SKM-1 treated with dmso at 0.1 percent for 144 hours (cell line): ENCODE data around the gene HOOK2.

Source experiments
- DNase-seq: peaks from one replicate; lab custom pipeline; 2025; ENCODE audit not compliant: unreplicated experiment; lab: John Stamatoyannopoulos, UW

Gene HOOK2

GRCh38 chr19:12793290-12794195 is 18.2 kb upstream of the HOOK2 start:
- DNase-seq, result peak; percentile 69

GRCh38 chr19:12792853-12793289 is 17.5 kb upstream of the HOOK2 start:
- no peak for DNase-seq

DNA sequence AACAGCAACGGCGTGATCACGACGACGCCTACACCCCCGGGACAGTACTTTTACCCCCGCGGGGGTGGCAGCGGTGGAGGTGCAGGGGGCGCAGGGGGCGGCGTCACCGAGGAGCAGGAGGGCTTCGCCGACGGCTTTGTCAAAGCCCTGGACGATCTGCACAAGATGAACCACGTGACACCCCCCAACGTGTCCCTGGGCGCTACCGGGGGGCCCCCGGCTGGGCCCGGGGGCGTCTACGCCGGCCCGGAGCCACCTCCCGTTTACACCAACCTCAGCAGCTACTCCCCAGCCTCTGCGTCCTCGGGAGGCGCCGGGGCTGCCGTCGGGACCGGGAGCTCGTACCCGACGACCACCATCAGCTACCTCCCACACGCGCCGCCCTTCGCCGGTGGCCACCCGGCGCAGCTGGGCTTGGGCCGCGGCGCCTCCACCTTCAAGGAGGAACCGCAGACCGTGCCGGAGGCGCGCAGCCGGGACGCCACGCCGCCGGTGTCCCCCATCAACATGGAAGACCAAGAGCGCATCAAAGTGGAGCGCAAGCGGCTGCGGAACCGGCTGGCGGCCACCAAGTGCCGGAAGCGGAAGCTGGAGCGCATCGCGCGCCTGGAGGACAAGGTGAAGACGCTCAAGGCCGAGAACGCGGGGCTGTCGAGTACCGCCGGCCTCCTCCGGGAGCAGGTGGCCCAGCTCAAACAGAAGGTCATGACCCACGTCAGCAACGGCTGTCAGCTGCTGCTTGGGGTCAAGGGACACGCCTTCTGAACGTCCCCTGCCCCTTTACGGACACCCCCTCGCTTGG is 16.9 kb upstream of the HOOK2 start:
- DNase-seq, result peak; percentile 53

DNA sequence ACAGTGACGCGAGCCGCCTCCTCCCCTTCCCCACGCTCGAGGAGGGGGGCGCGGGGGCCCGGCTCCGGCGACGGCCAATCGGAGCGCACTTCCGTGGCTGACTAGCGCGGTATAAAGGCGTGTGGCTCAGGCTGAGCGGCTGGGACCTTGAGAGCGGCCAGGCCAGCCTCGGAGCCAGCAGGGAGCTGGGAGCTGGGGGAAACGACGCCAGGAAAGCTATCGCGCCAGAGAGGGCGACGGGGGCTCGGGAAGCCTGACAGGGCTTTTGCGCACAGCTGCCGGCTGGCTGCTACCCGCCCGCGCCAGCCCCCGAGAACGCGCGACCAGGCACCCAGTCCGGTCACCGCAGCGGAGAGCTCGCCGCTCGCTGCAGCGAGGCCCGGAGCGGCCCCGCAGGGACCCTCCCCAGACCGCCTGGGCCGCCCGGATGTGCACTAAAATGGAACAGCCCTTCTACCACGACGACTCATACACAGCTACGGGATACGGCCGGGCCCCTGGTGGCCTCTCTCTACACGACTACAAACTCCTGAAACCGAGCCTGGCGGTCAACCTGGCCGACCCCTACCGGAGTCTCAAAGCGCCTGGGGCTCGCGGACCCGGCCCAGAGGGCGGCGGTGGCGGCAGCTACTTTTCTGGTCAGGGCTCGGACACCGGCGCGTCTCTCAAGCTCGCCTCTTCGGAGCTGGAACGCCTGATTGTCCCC is 16.1 kb upstream of the HOOK2 start, which contains the start of gene JUNB:
Gene JUNB (plus strand): TSS at position 142 of the 706 bp plus-strand sequence. CDS start 286 bp downstream, at position 428.
- DNase-seq, result peak; percentile 87

GRCh38 chr19:12790628-12791344 is 15.4 kb upstream of the HOOK2 start:
- DNase-seq, result no peak

GRCh38 chr19:12789904-12790619 is 14.7 kb upstream of the HOOK2 start:
- DNase-seq, result peak; percentile 97

DNA sequence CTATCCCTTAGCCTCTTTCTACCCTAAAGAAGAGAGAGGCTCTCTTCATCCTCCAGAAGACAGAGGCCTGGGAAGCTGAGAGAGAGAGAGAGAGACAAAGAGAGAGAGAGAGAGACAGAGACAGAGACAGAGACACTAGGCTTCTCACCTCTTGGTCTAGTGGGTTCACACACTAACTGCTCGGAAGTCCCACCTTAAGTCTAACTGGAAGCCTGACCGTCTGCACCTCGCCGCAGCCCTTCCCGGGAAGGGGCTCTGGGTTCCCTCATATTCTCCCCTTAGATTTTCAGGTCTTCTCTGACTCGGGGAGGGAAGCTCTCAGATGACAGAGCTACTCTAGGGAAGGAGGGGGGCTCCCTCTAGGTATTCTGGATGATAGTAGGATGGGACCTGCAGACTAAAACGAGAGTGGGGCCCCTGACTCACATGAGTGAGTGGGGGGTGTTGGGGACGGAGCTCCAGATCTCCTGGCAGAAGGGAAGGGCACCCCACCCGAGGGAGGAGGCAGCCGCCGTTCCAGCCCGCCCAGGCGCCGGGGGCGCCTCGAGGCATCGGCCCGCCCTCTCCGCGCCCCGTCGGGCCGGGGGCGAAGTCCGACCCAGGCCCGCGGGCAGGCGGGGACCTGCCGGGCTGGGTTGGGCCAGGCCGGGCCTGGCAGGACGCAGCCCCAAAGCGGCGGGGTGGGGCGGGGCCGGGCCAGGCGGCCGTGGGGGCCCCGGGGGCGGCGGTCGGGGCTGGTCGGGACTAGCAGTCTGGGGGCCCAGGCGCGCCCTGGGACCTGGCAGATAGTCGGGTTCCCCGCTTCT is 13.9 kb upstream of the HOOK2 start:
- DNase-seq, result no peak

DNA sequence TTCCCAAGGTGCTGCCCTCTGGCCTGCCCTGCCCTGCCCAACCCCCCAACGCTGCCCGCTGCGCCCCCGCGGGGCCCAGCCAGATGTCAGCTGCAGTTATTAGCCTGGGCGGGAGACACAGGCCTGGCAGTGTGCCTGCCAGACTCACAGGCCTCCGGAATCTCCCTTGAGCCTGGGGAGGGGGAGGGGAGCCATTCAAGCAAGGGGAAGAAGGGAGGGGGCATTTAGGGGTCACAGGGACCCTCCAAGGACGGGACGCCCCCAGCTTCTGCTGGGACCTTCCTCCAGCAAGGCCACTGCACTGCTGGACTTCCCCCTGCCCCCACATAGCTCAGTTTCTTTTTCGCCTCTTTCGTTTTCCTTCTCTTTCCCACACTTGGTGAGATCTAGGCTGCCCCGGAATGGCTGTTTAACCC is 13.3 kb upstream of the HOOK2 start:
- DNase-seq, result no peak

GRCh38 chr19:12788042-12788681 is 12.8 kb upstream of the HOOK2 start:
- no peak for DNase-seq

- DNase-seq, result no peak
These were observed 12.1 kb upstream of the HOOK2 start for GRCh38 chr19:12787458-12787857.

GRCh38 chr19:12786952-12787351 is 11.6 kb upstream of the HOOK2 start:
- DNase-seq, result no peak

DNA sequence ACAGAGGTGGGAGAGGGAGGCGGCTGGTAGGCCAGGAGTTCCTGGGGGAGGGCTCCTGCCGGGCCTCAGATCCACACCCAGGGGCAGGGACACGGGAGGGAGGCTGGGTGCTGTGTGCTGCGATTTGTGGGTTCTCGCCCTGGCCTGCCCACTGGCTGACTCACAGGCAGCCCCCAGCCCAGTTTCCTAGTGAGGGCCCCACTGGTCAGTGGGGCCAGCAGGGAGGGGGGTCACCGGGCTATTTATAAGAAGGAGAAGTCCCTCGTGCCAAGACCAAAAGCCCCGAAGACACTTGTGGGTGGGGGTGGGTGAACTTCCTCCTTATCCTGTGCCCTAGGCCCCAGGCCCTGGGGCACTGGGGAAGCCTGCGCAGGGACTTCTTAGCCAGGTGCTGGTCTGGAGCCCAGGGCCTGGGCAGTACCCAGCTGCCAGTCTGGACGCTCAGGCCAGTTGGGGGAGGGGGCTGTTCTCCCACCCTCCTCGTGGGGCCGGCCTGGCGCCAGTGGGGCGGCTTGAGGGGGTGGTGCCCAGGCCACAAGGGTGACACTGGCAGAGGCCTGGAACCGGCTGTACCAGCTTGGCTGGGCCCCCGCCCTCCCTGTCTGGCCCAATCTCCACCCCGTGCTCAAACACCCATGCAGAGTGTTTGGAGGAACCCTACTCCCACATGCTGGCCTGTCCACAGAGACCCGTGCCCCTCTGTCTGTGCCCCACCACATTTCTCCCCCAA is 11.0 kb upstream of the HOOK2 start:
- DNase-seq, result peak; percentile 72

GRCh38 chr19:12785431-12786031 is 10.2 kb upstream of the HOOK2 start:
- DNase-seq, result peak; percentile 71

DNA sequence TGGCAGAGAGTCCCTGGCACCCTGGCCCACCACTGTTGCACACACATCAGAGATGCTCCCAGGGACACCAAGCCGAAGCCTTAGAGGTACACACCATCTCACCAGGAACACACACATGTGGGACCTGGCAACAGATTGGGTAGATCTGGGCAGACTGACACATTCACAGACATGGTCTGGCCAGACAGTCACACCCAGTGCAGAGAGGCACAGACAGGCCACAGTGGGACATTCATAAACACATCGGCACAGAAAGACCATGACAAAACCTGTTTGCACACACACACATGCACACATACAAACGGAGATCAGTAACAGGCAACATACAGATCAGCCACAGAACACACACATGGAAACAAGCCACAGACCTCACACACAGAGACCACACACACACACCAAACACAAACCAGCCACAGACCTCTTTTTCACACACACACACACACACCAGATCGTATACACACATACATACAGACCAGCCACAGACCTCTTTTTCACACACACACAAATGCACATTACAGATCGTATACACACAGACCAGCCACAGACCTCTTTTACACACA is 9.6 kb upstream of the HOOK2 start:
- no peak for DNase-seq

- no peak for DNase-seq
These were observed 9.1 kb upstream of the HOOK2 start for GRCh38 chr19:12784394-12784870.

DNA sequence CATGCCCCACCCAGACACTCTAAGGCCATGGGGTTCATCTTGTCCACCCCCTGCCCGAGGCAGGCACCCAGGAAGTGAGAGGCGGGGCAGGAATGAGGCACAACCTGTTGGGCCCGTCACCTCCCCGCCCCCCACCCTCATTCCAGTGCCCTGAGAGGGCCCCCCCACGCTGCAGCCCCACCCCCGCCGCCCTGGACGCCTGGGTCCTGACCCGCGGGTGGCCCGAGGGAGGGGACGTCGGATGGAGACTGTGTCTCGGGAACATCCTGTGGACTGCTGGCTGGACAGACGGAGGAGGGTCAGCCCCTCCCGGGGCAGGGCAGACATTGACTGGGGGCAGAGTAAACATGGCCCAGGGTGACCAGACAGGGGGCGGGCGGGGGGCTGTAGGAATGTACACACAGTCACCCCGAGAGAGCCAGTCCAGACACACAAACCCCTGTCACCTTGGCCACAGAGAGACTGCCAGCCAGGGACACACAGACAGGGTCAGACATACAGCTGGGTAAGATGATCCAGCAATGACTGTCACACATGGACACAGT is 8.6 kb upstream of the HOOK2 start:
- no peak for DNase-seq
